ENCODE measurements around the gene CYFIP1. TPM values are rescaled to one million over a fixed set of nuclear protein-coding genes. Genes with fewer than 3 reads are reported as not detected.

The CYFIP1 gene
- total RNA-seq, 1 donor from 2014 or later: 94.7 TPM

GRCh38 chr15:22863356-22863755 lies 116.8 kb downstream of the CYFIP1 start:
- Histone ChIP-seq H3K4me3 (no peak overlapping the region), H3K4me1 (no peaks in the 10 kb centered on the region), H3K36me3 (peaks cover 45 to 66% of the 10 kb centered on the region in 2 donors), H3K9me3 (no peaks in the 10 kb centered on the region), H3K27me3 (no peaks in the 10 kb centered on the region), H3K27ac (no peak overlapping the region)
- intact Hi-C loops (cut with DNase I): no loop called here
- no peak for DNase-seq (ENCODE audit: low spot score in 2 of 2)
- TF ChIP-seq CTCF (IDR thresholded peaks at IDR 0.05): no peak

GRCh38 chr15:22861161-22861560 lies 119.0 kb downstream of the CYFIP1 start:
- no peak for TF ChIP-seq CTCF (IDR thresholded peaks at IDR 0.05)
- Histone ChIP-seq H3K27ac (no peak overlapping the region), H3K4me1 (no peaks in the 10 kb centered on the region), H3K27me3 (no peaks in the 10 kb centered on the region), H3K36me3 (peaks cover 29 to 51% of the 10 kb centered on the region in 2 donors), H3K4me3 (no peak overlapping the region), H3K9me3 (no peaks in the 10 kb centered on the region)
- DNase-seq (ENCODE audit: low spot score in 2 of 2): no peak
- intact Hi-C loops (cut with DNase I): no loop called here

GRCh38 chr15:22856659-22857058 lies 123.5 kb downstream of the CYFIP1 start:
- DNase-seq (ENCODE audit: low spot score in 2 of 2): no peak
- H3K4me3 ChIP-seq: no peak overlapping the region
- H3K27ac ChIP-seq: no peak overlapping the region
- H3K4me1 ChIP-seq: no peaks in the 10 kb centered on the region
- no peak for TF ChIP-seq CTCF (IDR thresholded peaks at IDR 0.05)
- H3K27me3 ChIP-seq: no peaks in the 10 kb centered on the region
- H3K36me3 ChIP-seq: peaks cover 37 to 51% of the 10 kb centered on the region in 2 donors
- H3K9me3 ChIP-seq: no peaks in the 10 kb centered on the region
- intact Hi-C loops (cut with DNase I): no loop called here

GRCh38 chr15:22855791-22856190 lies 124.4 kb downstream of the CYFIP1 start:
- TF ChIP-seq CTCF (IDR thresholded peaks at IDR 0.05): no peak
- DNase-seq (ENCODE audit: low spot score in 2 of 2): no peak
- intact Hi-C loops (cut with DNase I): no loop called here
- H3K36me3 ChIP-seq: peaks cover 38 to 54% of the 10 kb centered on the region in 2 donors
- H3K27me3 ChIP-seq: no peaks in the 10 kb centered on the region
- H3K4me1 ChIP-seq: no peaks in the 10 kb centered on the region
- no peak overlapping the region for H3K27ac ChIP-seq
- no peak overlapping the region for H3K4me3 ChIP-seq
- H3K9me3 ChIP-seq: no peaks in the 10 kb centered on the region

- Histone ChIP-seq H3K9me3 (no peaks in the 10 kb centered on the region), H3K27ac (no peak overlapping the region), H3K4me1 (no peaks in the 10 kb centered on the region), H3K27me3 (no peaks in the 10 kb centered on the region), H3K4me3 (no peak overlapping the region), H3K36me3 (peaks cover 22 to 56% of the 10 kb centered on the region in 2 donors)
- no peak for DNase-seq (ENCODE audit: low spot score in 2 of 2)
- no peak for TF ChIP-seq CTCF (IDR thresholded peaks at IDR 0.05)
- intact Hi-C loops (cut with DNase I): no loop called here
Observed at GRCh38 chr15:22851513-22851912, 128.7 kb downstream of the CYFIP1 start.

GRCh38 chr15:22850055-22850454 lies 130.1 kb downstream of the CYFIP1 start:
- Histone ChIP-seq H3K36me3 (peaks cover 22 to 54% of the 10 kb centered on the region in 2 donors), H3K9me3 (no peaks in the 10 kb centered on the region), H3K4me1 (no peaks in the 10 kb centered on the region), H3K4me3 (no peak overlapping the region), H3K27me3 (no peaks in the 10 kb centered on the region), H3K27ac (no peak overlapping the region)
- intact Hi-C loops (cut with DNase I): no loop called here
- no peak for DNase-seq (ENCODE audit: low spot score in 2 of 2)
- TF ChIP-seq CTCF (IDR thresholded peaks at IDR 0.05): no peak

Data from ascending aorta (tissue), 2 donors.